RCC 7860 (cell line): Measurements from ENCODE around the gene KDM5B.
"Not testable (repeated sequence)": the region's sequence is repeated elsewhere in the genome, so short reads cannot be mapped to it uniquely, and the experiment has no call there.

ENCODE experiments used
- DNase-seq: peaks from one replicate; pipeline ENCODE4 v3.0.0-alpha.2; 2015; ENCODE audit warnings: low spot score
- FAIRE-seq: peaks from 2 replicates; lab custom pipeline; 2012; peaks lifted over from hg19 to GRCh38; lab: Jason Lieb, UNC

KDM5B gene

GRCh38 chr1:202794051-202794740, 14.0 kb downstream of the KDM5B start:
- DNase-seq (no peak), FAIRE-seq (no peak)

- FAIRE-seq (no peak), DNase-seq (no peak)
These were observed 17.0 kb downstream of the KDM5B start for GRCh38 chr1:202791077-202791747.

GRCh38 chr1:202788800-202789199, 19.4 kb downstream of the KDM5B start:
- DNase-seq (no peak), FAIRE-seq (no peak)

- no peak for DNase-seq
- no peak for FAIRE-seq
These were observed 21.4 kb downstream of the KDM5B start for GRCh38 chr1:202786804-202787203.

GRCh38 chr1:202781180-202781579, 27.0 kb downstream of the KDM5B start:
- no peak for FAIRE-seq

GRCh38 chr1:202770135-202770534, 38.1 kb downstream of the KDM5B start:
- DNase-seq (no peak), FAIRE-seq (no peak)

More at GRCh38 chr1:202781180-202781579, 27.0 kb downstream of the KDM5B start:
- no peak for DNase-seq

- DNase-seq (no peak), FAIRE-seq (no peak)
These were observed 42.5 kb downstream of the KDM5B start for GRCh38 chr1:202765721-202766120.

- no peak for FAIRE-seq
- no peak for DNase-seq
These were observed 46.2 kb downstream of the KDM5B start for GRCh38 chr1:202762019-202762418.

GRCh38 chr1:202760589-202760988, 47.6 kb downstream of the KDM5B start:
- FAIRE-seq, result no peak

GRCh38 chr1:202756391-202756790, 51.8 kb downstream of the KDM5B start:
- FAIRE-seq (no peak), DNase-seq (no peak)

More at GRCh38 chr1:202760589-202760988, 47.6 kb downstream of the KDM5B start:
- no peak for DNase-seq

- FAIRE-seq, result no peak
- DNase-seq, result no peak
These were observed 53.9 kb downstream of the KDM5B start for GRCh38 chr1:202754293-202754692.

GRCh38 chr1:202752774-202753173, 55.4 kb downstream of the KDM5B start:
- no peak for DNase-seq
- no peak for FAIRE-seq

GRCh38 chr1:202750761-202751160, 57.5 kb downstream of the KDM5B start:
- no peak for DNase-seq
- FAIRE-seq, result no peak

- FAIRE-seq (no peak), DNase-seq (no peak)
These were observed 58.2 kb downstream of the KDM5B start for GRCh38 chr1:202750024-202750423.

- DNase-seq (no peak), FAIRE-seq (no peak)
These were observed 62.8 kb downstream of the KDM5B start for GRCh38 chr1:202745323-202745888.

GRCh38 chr1:202744770-202745169, 63.5 kb downstream of the KDM5B start:
- not testable (repeated sequence) for DNase-seq, FAIRE-seq

- no peak for FAIRE-seq
- no peak for DNase-seq
These were observed 65.7 kb downstream of the KDM5B start for GRCh38 chr1:202742496-202742895.

- no peak for DNase-seq
- FAIRE-seq, result no peak
These were observed 75.0 kb downstream of the KDM5B start for GRCh38 chr1:202733251-202733650.

- DNase-seq (no peak), FAIRE-seq (no peak)
These were observed 79.3 kb downstream of the KDM5B start for GRCh38 chr1:202728951-202729350.

- no peak for FAIRE-seq
These were observed 82.7 kb downstream of the KDM5B start for GRCh38 chr1:202725526-202725925.

GRCh38 chr1:202723708-202724107, 84.5 kb downstream of the KDM5B start:
- FAIRE-seq, result no peak
- DNase-seq, result no peak

More at GRCh38 chr1:202725526-202725925, 82.7 kb downstream of the KDM5B start:
- no peak for DNase-seq

- not testable (repeated sequence) for FAIRE-seq, DNase-seq
These were observed 85.2 kb downstream of the KDM5B start for GRCh38 chr1:202723046-202723445.
